OCI-LY3 (cell line): ENCODE results near the gene PARN.
"Not testable (repeated sequence)": the region's sequence is repeated elsewhere in the genome, so short reads cannot be mapped to it uniquely, and the experiment has no call there.

Experiments used
- H2AFZ ChIP-seq: fragments of 200-600, 300-600 bp; shearing (Covaris generic); 2 replicates; pipeline ENCODE4 v1.6.0; 2014; ENCODE audit warnings: antibody characterized with exemption, low read depth, low read length
- H3K27ac ChIP-seq: fragments of 200-600, 300-600 bp; sonication (generic); 2 replicates; pipeline ENCODE4 v1.5.1; 2014; ENCODE audit warnings: mild to moderate bottlenecking, low read length, moderate library complexity, mixed read lengths
- H3K27me3 ChIP-seq: fragments of 200-600, 300-600 bp; sonication (generic); 2 replicates; pipeline ENCODE4 v1.6.1; 2014; ENCODE audit warnings: low read depth, low read length, mixed read lengths
- H3K36me3 ChIP-seq: fragments of 200-600, 300-600 bp; sonication (generic); replicated peaks from 2 replicates; pipeline ENCODE3; 2014; ENCODE audit warnings: low read depth, low read length, mixed read lengths
- H3K4me1 ChIP-seq: fragments of 300-600, 200-600 bp; sonication (generic); 2 replicates; pipeline ENCODE4 v1.6.1; 2014; ENCODE audit warnings: low read length, mixed read lengths
- H3K4me2 ChIP-seq: fragments of 200-600, 300-600 bp; sonication (generic); 2 replicates; pipeline ENCODE4 v1.6.1; 2014; ENCODE audit warnings: low read length, mixed read lengths
- H3K4me3 ChIP-seq: fragments of 300-600, 200-600 bp; sonication (generic); 2 replicates; pipeline ENCODE4 v1.5.1; 2014; ENCODE audit warnings: antibody characterized with exemption, mild to moderate bottlenecking, low read length, moderate library complexity
- H3K79me2 ChIP-seq: fragments of 300-600, 200-600 bp; shearing (Covaris generic); 2 replicates; pipeline ENCODE4 v1.6.1; 2014; ENCODE audit warnings: mild to moderate bottlenecking, low read length, mixed read lengths
- H3K9ac ChIP-seq: fragments of 300-600, 200-600 bp; shearing (Covaris generic); 2 replicates; pipeline ENCODE4 v1.6.0; 2014; ENCODE audit warnings: mild to moderate bottlenecking, low read length, moderate library complexity
- H3K9me3 ChIP-seq: fragments of 200-600, 300-600 bp; shearing (Covaris generic); 2 replicates; pipeline ENCODE4 v1.6.1; 2014; ENCODE audit warnings: low read length, mixed read lengths; ENCODE audit not compliant: insufficient read depth
- H4K20me1 ChIP-seq: fragments of 200-600, 300-600 bp; sonication (generic); 2 replicates; pipeline ENCODE4 v1.6.1; 2016; ENCODE audit warnings: low read length, mixed read lengths; ENCODE audit not compliant: insufficient read depth
- CTCF ChIP-seq: fragments of 200-600, 300-600 bp; sonication (generic); IDR thresholded peaks from 2 replicates; pipeline ENCODE4 v1.5.1; 2014; ENCODE audit warnings: antibody characterized with exemption, low read length, low read depth
- EZH2phosphoT487 ChIP-seq: fragments of 200-600 bp; shearing (Covaris generic); IDR thresholded peaks from 2 replicates; pipeline ENCODE4 v1.6.1; 2018; ENCODE audit warnings: antibody characterized with exemption, mixed run types, low read depth

Gene PARN

GRCh38 chr16:14405611-14406537 is 224.2 kb downstream of the PARN start:
- H3K79me2 ChIP-seq, result no peaks in the 10 kb centered on the region
- H3K4me3 ChIP-seq, result no peak overlapping the region
- H3K4me2 ChIP-seq, result peak overlapping the region; percentile 13; the same call in 1 of the 2 replicates
- no peaks in the 10 kb centered on the region for H3K27me3 ChIP-seq
- no peaks in the 10 kb centered on the region for H3K9me3 ChIP-seq
- H3K27ac ChIP-seq, result no peak overlapping the region
- peak overlapping the region; percentile 46; the same call in 1 of the 2 replicates for H2AFZ ChIP-seq
- TF ChIP-seq EZH2phosphoT487, result no peak
- TF ChIP-seq CTCF, result no peak
- peaks cover 14% of the 10 kb centered on the region for H3K4me1 ChIP-seq
- no peaks in the 10 kb centered on the region for H3K36me3 ChIP-seq
- H3K9ac ChIP-seq, result no peak overlapping the region
- H4K20me1 ChIP-seq, result no peaks in the 10 kb centered on the region

GRCh38 chr16:14403001-14403389 is 227.1 kb downstream of the PARN start:
- H3K9ac ChIP-seq, H3K27me3 ChIP-seq, H3K4me3 ChIP-seq, H3K9me3 ChIP-seq, H3K79me2 ChIP-seq, H2AFZ ChIP-seq, H3K27ac ChIP-seq, H4K20me1 ChIP-seq, H3K36me3 ChIP-seq, H3K4me2 ChIP-seq: not testable (repeated sequence)
- H3K4me1 ChIP-seq, result peaks cover 25% of the 10 kb centered on the region

- peaks cover 25% of the 10 kb centered on the region for H3K4me1 ChIP-seq
- H3K36me3 ChIP-seq, H3K4me2 ChIP-seq, H4K20me1 ChIP-seq, H3K9me3 ChIP-seq, H3K9ac ChIP-seq, H3K79me2 ChIP-seq, H3K4me3 ChIP-seq, H3K27ac ChIP-seq, H3K27me3 ChIP-seq, H2AFZ ChIP-seq: not testable (repeated sequence)
Observed at GRCh38 chr16:14402114-14403000, 227.7 kb downstream of the PARN start.

GRCh38 chr16:14401711-14402061 is 228.4 kb downstream of the PARN start:
- not testable (repeated sequence) for H3K4me2 ChIP-seq, H3K27ac ChIP-seq, H3K27me3 ChIP-seq, H3K4me3 ChIP-seq, H3K79me2 ChIP-seq, H3K9me3 ChIP-seq, H3K36me3 ChIP-seq, H2AFZ ChIP-seq, H4K20me1 ChIP-seq, H3K9ac ChIP-seq
- H3K4me1 ChIP-seq, result peaks cover 24% of the 10 kb centered on the region

GRCh38 chr16:14400978-14401710 is 228.9 kb downstream of the PARN start:
- H2AFZ ChIP-seq, H3K27ac ChIP-seq, H3K9me3 ChIP-seq, H3K4me2 ChIP-seq, H3K9ac ChIP-seq, H3K79me2 ChIP-seq, H3K27me3 ChIP-seq, H3K4me3 ChIP-seq, H4K20me1 ChIP-seq, H3K36me3 ChIP-seq: not testable (repeated sequence)
- H3K4me1 ChIP-seq, result peaks cover 19% of the 10 kb centered on the region
